Right hindlimb (tissue), 1 donor: ENCODE measurements around the gene ALDH1A1.
"Not testable (repeated sequence)": the region's sequence is repeated elsewhere in the genome, so short reads cannot be mapped to it uniquely, and the experiment has no call there.

Source experiments
- DNase-seq: peaks from one replicate; pipeline ENCODE4 v3.0.0-alpha.2; 2018

The ALDH1A1 gene

GRCh38 chr9:72888943-72889342, 63.9 kb downstream of the ALDH1A1 start:
- no peak for DNase-seq

- no peak for DNase-seq
These were observed 64.8 kb downstream of the ALDH1A1 start for GRCh38 chr9:72888067-72888466.

GRCh38 chr9:72886386-72886785, 66.5 kb downstream of the ALDH1A1 start:
- no peak for DNase-seq

GRCh38 chr9:72884508-72884907, 68.3 kb downstream of the ALDH1A1 start:
- DNase-seq: no peak

GRCh38 chr9:72883875-72884274, 69.0 kb downstream of the ALDH1A1 start:
- no peak for DNase-seq

- DNase-seq: peak; percentile 36
These were observed 70.6 kb downstream of the ALDH1A1 start for GRCh38 chr9:72882117-72882775.

- no peak for DNase-seq
These were observed 72.0 kb downstream of the ALDH1A1 start for GRCh38 chr9:72880821-72881220.

GRCh38 chr9:72875221-72875620, 77.6 kb downstream of the ALDH1A1 start:
- no peak for DNase-seq

- no peak for DNase-seq
These were observed 78.5 kb downstream of the ALDH1A1 start for GRCh38 chr9:72874344-72874743.

GRCh38 chr9:72873456-72873855, 79.4 kb downstream of the ALDH1A1 start:
- DNase-seq: no peak

GRCh38 chr9:72872718-72873117, 80.1 kb downstream of the ALDH1A1 start:
- DNase-seq: no peak

- no peak for DNase-seq
These were observed 81.2 kb downstream of the ALDH1A1 start for GRCh38 chr9:72871685-72872084.

- no peak for DNase-seq
These were observed 88.5 kb downstream of the ALDH1A1 start for GRCh38 chr9:72864327-72864726.

- no peak for DNase-seq
These were observed 89.3 kb downstream of the ALDH1A1 start for GRCh38 chr9:72863456-72864094.

GRCh38 chr9:72862788-72863187, 90.1 kb downstream of the ALDH1A1 start:
- not testable (repeated sequence) for DNase-seq

GRCh38 chr9:72858089-72858912, 94.6 kb downstream of the ALDH1A1 start:
- DNase-seq: no peak

GRCh38 chr9:72857624-72857996, 95.2 kb downstream of the ALDH1A1 start:
- DNase-seq: no peak

GRCh38 chr9:72856972-72857623, 95.8 kb downstream of the ALDH1A1 start:
- peak; percentile 54 for DNase-seq

- DNase-seq: no peak
These were observed 96.8 kb downstream of the ALDH1A1 start for GRCh38 chr9:72855890-72856523.

- DNase-seq: no peak
These were observed 97.5 kb downstream of the ALDH1A1 start for GRCh38 chr9:72855321-72855720.
